Hepatocyte (in vitro differentiated cells): ENCODE data around the gene EPHB6.

Experiments used
- CTCF ChIP-seq: fragments of 200-600 bp; sonication (generic); IDR thresholded peaks from 2 replicates; pipeline ENCODE4 v1.5.1; 2016; ENCODE audit warnings: antibody characterized with exemption, mild to moderate bottlenecking; ENCODE audit not compliant: poor library complexity
- EZH2 ChIP-seq: fragments of 200-600 bp; sonication (generic); IDR thresholded peaks from 2 replicates; pipeline ENCODE4 v1.6.1; 2016; ENCODE audit warnings: antibody characterized with exemption, mild to moderate bottlenecking, borderline replicate concordance
- EZH2phosphoT487 ChIP-seq: fragments of 200-600 bp; sonication (generic); IDR thresholded peaks from one replicate; pipeline ENCODE4 v1.6.1; 2018; ENCODE audit warnings: antibody characterized with exemption, mild to moderate bottlenecking, low read depth, moderate library complexity; ENCODE audit not compliant: unreplicated experiment, severe bottlenecking

GRCh38 chr7:142856565-142857245 lies 1.8 kb downstream of the EPHB6 start:
- no peak for TF ChIP-seq CTCF
- no peak for TF ChIP-seq EZH2
- TF ChIP-seq EZH2phosphoT487, result no peak
